ENCODE measurements around the gene C2orf69. TPM values are rescaled to one million over a fixed set of nuclear protein-coding genes. Genes with fewer than 3 reads are reported as not detected.

The C2orf69 gene
- total RNA-seq, 1 experiment from 2014 or later, result 8.3 TPM

- Mint-ChIP-seq H3K9me3 (ENCODE audit: unreplicated experiment) (no peaks in the 10 kb centered on the region), H3K4me1 (ENCODE audit: insufficient read depth, unreplicated experiment) (peaks cover 10% of the 10 kb centered on the region), H3K27ac (ENCODE audit: low read depth, unreplicated experiment) (peak overlapping the region; percentile 93), H3K4me3 (ENCODE audit: unreplicated experiment) (peak overlapping the region; percentile 99), H3K36me3 (ENCODE audit: insufficient read depth, unreplicated experiment) (peaks cover 37% of the 10 kb centered on the region), H3K27me3 (ENCODE audit: insufficient read depth, unreplicated experiment) (no peaks in the 10 kb centered on the region)
- TF ChIP-seq CTCF (IDR thresholded peaks at IDR 0.05; ENCODE audit: unreplicated experiment), result no peak
- no peak for DNase-seq (ENCODE audit: unreplicated experiment)
- intact Hi-C loops (cut with micrococcal nuclease), result no loop called here
- BruUV-seq (replicated peaks), result no TSS peak
- ChIA-PET CTCF (interaction anchor here (0.6 to 1.5 kb wide), 7 partner anchors 8 to 526 kb away, joined by 3 to 11 read pairs (median 4); no protein-coding TSS in a partner anchor), POLR2A (interaction anchor here (0.6 to 1.4 kb wide), 8 partner anchors 9 to 365 kb away, joined by 3 to 8 read pairs (median 3); partner anchors contain the start of gene C2orf69)
These were observed 44.9 kb downstream of the C2orf69 start for GRCh38 chr2:199956062-199956380.

- BruUV-seq (replicated peaks), result no TSS peak
- no peak for DNase-seq (ENCODE audit: unreplicated experiment)
- CTCF ChIA-PET, result interaction anchor here (0.6 to 1.2 kb wide), 4 partner anchors 9 to 24 kb away, joined by 3 to 4 read pairs (median 4); no protein-coding TSS in a partner anchor
- no peak for TF ChIP-seq CTCF (IDR thresholded peaks at IDR 0.05; ENCODE audit: unreplicated experiment)
- H3K27ac Mint-ChIP-seq (ENCODE audit: low read depth, unreplicated experiment), result no peak overlapping the region
- H3K27me3 Mint-ChIP-seq (ENCODE audit: insufficient read depth, unreplicated experiment), result no peaks in the 10 kb centered on the region
- peaks cover 47% of the 10 kb centered on the region for H3K36me3 Mint-ChIP-seq (ENCODE audit: insufficient read depth, unreplicated experiment)
- intact Hi-C loops (cut with micrococcal nuclease), result no loop called here
- no peak overlapping the region for H3K4me3 Mint-ChIP-seq (ENCODE audit: unreplicated experiment)
- POLR2A ChIA-PET, result no interaction called here
- H3K9me3 Mint-ChIP-seq (ENCODE audit: unreplicated experiment), result no peaks in the 10 kb centered on the region
- peaks cover 10% of the 10 kb centered on the region for H3K4me1 Mint-ChIP-seq (ENCODE audit: insufficient read depth, unreplicated experiment)
These were observed 46.9 kb downstream of the C2orf69 start for GRCh38 chr2:199958014-199958413.

- H3K4me1 Mint-ChIP-seq (ENCODE audit: insufficient read depth, unreplicated experiment), result peaks cover 5% of the 10 kb centered on the region
- intact Hi-C loops (cut with micrococcal nuclease), result no loop called here
- DNase-seq (ENCODE audit: unreplicated experiment), result no peak
- no peak overlapping the region for H3K4me3 Mint-ChIP-seq (ENCODE audit: unreplicated experiment)
- peaks cover 85% of the 10 kb centered on the region for H3K36me3 Mint-ChIP-seq (ENCODE audit: insufficient read depth, unreplicated experiment)
- CTCF ChIA-PET, result interaction anchor here (0.6 to 2.4 kb wide), 3 partner anchors 11 to 751 kb away, joined by 4 to 9 read pairs (median 4); no protein-coding TSS in a partner anchor
- peak overlapping the region; percentile 53 for H3K27ac Mint-ChIP-seq (ENCODE audit: low read depth, unreplicated experiment)
- POLR2A ChIA-PET, result no interaction called here
- TF ChIP-seq CTCF (IDR thresholded peaks at IDR 0.05; ENCODE audit: unreplicated experiment), result no peak
- H3K9me3 Mint-ChIP-seq (ENCODE audit: unreplicated experiment), result no peaks in the 10 kb centered on the region
- no peaks in the 10 kb centered on the region for H3K27me3 Mint-ChIP-seq (ENCODE audit: insufficient read depth, unreplicated experiment)
- no TSS peak for BruUV-seq (replicated peaks)
These were observed 51.1 kb downstream of the C2orf69 start for GRCh38 chr2:199962203-199962602.

GRCh38 chr2:199966405-199966804, 55.3 kb downstream of the C2orf69 start:
- POLR2A ChIA-PET, result no interaction called here

More at GRCh38 chr2:199966405-199966804, 55.3 kb downstream of the C2orf69 start:
- no peak for TF ChIP-seq CTCF (IDR thresholded peaks at IDR 0.05; ENCODE audit: unreplicated experiment)
- H3K27ac Mint-ChIP-seq (ENCODE audit: low read depth, unreplicated experiment), result no peak overlapping the region
- intact Hi-C loops (cut with micrococcal nuclease), result no loop called here
- no peak overlapping the region for H3K4me3 Mint-ChIP-seq (ENCODE audit: unreplicated experiment)
- no TSS peak for BruUV-seq (replicated peaks)
- H3K36me3 Mint-ChIP-seq (ENCODE audit: insufficient read depth, unreplicated experiment), result peaks cover 77% of the 10 kb centered on the region
- no peaks in the 10 kb centered on the region for H3K27me3 Mint-ChIP-seq (ENCODE audit: insufficient read depth, unreplicated experiment)
- H3K4me1 Mint-ChIP-seq (ENCODE audit: insufficient read depth, unreplicated experiment), result peaks cover 5% of the 10 kb centered on the region
- no peak for DNase-seq (ENCODE audit: unreplicated experiment)
- CTCF ChIA-PET, result interaction anchor here (0.6 to 1.6 kb wide), 4 partner anchors 8 to 517 kb away, joined by 3 to 7 read pairs (median 3); no protein-coding TSS in a partner anchor
- no peaks in the 10 kb centered on the region for H3K9me3 Mint-ChIP-seq (ENCODE audit: unreplicated experiment)

Measured in MCF 10A (cell line).